Activated CD4-positive, CD25-positive, alpha-beta regulatory T cell treated with anti-CD3 and anti-CD28 coated beads, Interleukin-2, amount 50 U/mL, for 24 hours (primary cell): ENCODE measurements around the gene IDH3G.
"Not testable (repeated sequence)": the region's sequence is repeated elsewhere in the genome, so short reads cannot be mapped to it uniquely, and the experiment has no call there.

Experiments used
- ATAC-seq, 2 donors: fragments of 150-1000 bp; cut with Tn5 transposase; one replicate each; pipeline ENCODE4 v1.10.0; 2021; ENCODE audit warnings: mild to moderate bottlenecking in 1 of 2, moderate library complexity in 1 of 2

IDH3G gene

GRCh38 chrX:153746991-153747390 is 47.2 kb downstream of the IDH3G start:
- not testable (repeated sequence) for ATAC-seq

GRCh38 chrX:153746359-153746758 is 47.8 kb downstream of the IDH3G start:
- ATAC-seq: no peak

- not testable (repeated sequence) for ATAC-seq
Observed at GRCh38 chrX:153745067-153745433, 49.1 kb downstream of the IDH3G start.

- ATAC-seq: no peak
Observed at GRCh38 chrX:153744210-153745066, 49.7 kb downstream of the IDH3G start.

- ATAC-seq: not testable (repeated sequence)
Observed at GRCh38 chrX:153743468-153744209, 50.5 kb downstream of the IDH3G start.

- ATAC-seq: not testable (repeated sequence)
Observed at GRCh38 chrX:153742796-153743467, 51.2 kb downstream of the IDH3G start.

GRCh38 chrX:153742111-153742510 is 52.1 kb downstream of the IDH3G start:
- ATAC-seq: not testable (repeated sequence)

GRCh38 chrX:153741446-153741845 is 52.7 kb downstream of the IDH3G start:
- no peak for ATAC-seq

GRCh38 chrX:153740631-153741222 is 53.4 kb downstream of the IDH3G start:
- no peak for ATAC-seq

- ATAC-seq: peak; percentile 41 to 45
Observed at GRCh38 chrX:153739754-153740486, 54.3 kb downstream of the IDH3G start.

- no peak for ATAC-seq
Observed at GRCh38 chrX:153738056-153738605, 56.0 kb downstream of the IDH3G start.

- no peak for ATAC-seq
Observed at GRCh38 chrX:153736871-153737441, 57.2 kb downstream of the IDH3G start.

- no peak for ATAC-seq
Observed at GRCh38 chrX:153736071-153736820, 57.9 kb downstream of the IDH3G start.
